C4-2B (cell line): ENCODE data around the gene HS3ST4.

ENCODE experiments used
- CTCF ChIP-seq: fragments of 450-650 bp; conservative IDR thresholded peaks from 2 replicates; pipeline ENCODE4 v1.5.1; 2017; ENCODE audit warnings: mild to moderate bottlenecking
- ZFX ChIP-seq: fragments of 450-650 bp; IDR thresholded peaks from 2 replicates; pipeline ENCODE4 v1.6.1; 2017

- TF ChIP-seq CTCF = no peak
- no peak for TF ChIP-seq ZFX
Measured at GRCh38 chr16:25834101-25834500, 142.3 kb downstream of the HS3ST4 start.
